Skeletal muscle tissue (tissue), 4 donors: ENCODE results near the gene CEP152. TPM values are rescaled to one million over a fixed set of nuclear protein-coding genes. Genes with fewer than 3 reads are reported as not detected.
A peak's percentile ranks its signal among the peaks of the same experiment; 100 is the strongest.

ENCODE experiments used
- H3K27ac ChIP-seq: one replicate; pipeline ENCODE4 v1.7.0; 2013; ENCODE audit warnings: mild to moderate bottlenecking, low read depth, low read length, inconsistent platforms
- H3K27me3 ChIP-seq, 3 donors: one replicate each; pipeline ENCODE4 v1.7.0; 2013; ENCODE audit warnings: low read length in 3 of 3; ENCODE audit not compliant: control insufficient read depth in 3 of 3, insufficient read depth in 3 of 3
- H3K36me3 ChIP-seq, 3 donors: one replicate each; pipeline ENCODE4 v1.7.0; 2013; ENCODE audit warnings: low read length in 3 of 3; ENCODE audit not compliant: control insufficient read depth in 3 of 3, insufficient read depth in 3 of 3
- H3K4me1 ChIP-seq, 3 donors: one replicate each; pipeline ENCODE4 v1.7.0; 2013; ENCODE audit warnings: low read length in 3 of 3, mild to moderate bottlenecking in 3 of 3; ENCODE audit not compliant: control insufficient read depth in 3 of 3, insufficient read depth in 3 of 3
- H3K4me3 ChIP-seq, 3 donors: one replicate each; pipeline ENCODE4 v1.7.0; 2013; ENCODE audit warnings: low read length in 3 of 3
- H3K9ac ChIP-seq, 3 donors: one replicate each; pipeline ENCODE4 v1.7.0; 2013; ENCODE audit warnings: low read length in 3 of 3, mild to moderate bottlenecking in 3 of 3, moderate library complexity in 2 of 3, low read depth in 1 of 3
- H3K9me3 ChIP-seq, 3 donors: one replicate each; pipeline ENCODE4 v1.7.0; 2013; ENCODE audit warnings: low read length in 3 of 3; ENCODE audit not compliant: control insufficient read depth in 3 of 3
- total RNA-seq: library from RNA; depleted of rRNA; stranded (reverse); fragments of >200 nt; gene quantifications from one replicate; pipeline ENCODE4 v1.2.3, GENCODE V29; 2014
- donor health status: Osteomylitis.

Gene CEP152
- total RNA-seq, 1 donor from 2014 or later = 2.6 TPM

- no peak overlapping the region for H3K9ac ChIP-seq
- no peak overlapping the region for H3K4me3 ChIP-seq
- H3K9me3 ChIP-seq = no peaks in the 10 kb centered on the region
- no peak overlapping the region for H3K27ac ChIP-seq
- peaks cover 6 to 9% (median 8%) of the 10 kb centered on the region in 3 donors for H3K4me1 ChIP-seq
- no peaks in the 10 kb centered on the region for H3K27me3 ChIP-seq
- no peaks in the 10 kb centered on the region for H3K36me3 ChIP-seq
Observed at GRCh38 chr15:48806151-48806550, 4.7 kb downstream of the CEP152 start.

DNA sequence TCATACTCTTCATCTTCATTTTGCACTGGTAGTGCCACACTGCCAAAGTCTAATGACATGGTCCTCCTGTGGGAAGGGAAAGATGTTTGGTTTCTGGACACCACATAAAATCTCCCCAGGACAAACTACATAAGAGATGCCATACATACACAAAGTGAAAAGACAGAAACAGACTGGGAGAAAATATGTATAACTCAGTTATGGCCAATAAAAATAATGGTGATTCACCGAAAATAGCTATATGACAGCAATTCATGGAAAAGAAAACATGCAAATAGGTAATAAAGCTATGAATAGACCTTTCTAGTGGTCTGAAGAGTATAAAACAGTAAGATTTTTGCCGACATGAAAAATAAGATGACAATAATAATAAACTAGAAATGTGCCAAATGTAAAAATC is 5.3 kb downstream of the CEP152 start:
- peaks cover 2 to 5% (median 4%) of the 10 kb centered on the region in 3 donors for H3K4me1 ChIP-seq
- H3K4me3 ChIP-seq = no peak overlapping the region
- H3K27ac ChIP-seq = no peak overlapping the region
- H3K27me3 ChIP-seq = no peaks in the 10 kb centered on the region
- no peak overlapping the region for H3K9ac ChIP-seq
- no peaks in the 10 kb centered on the region for H3K36me3 ChIP-seq
- H3K9me3 ChIP-seq = no peaks in the 10 kb centered on the region

- Histone ChIP-seq H3K9ac (no peak overlapping the region), H3K27ac (no peak overlapping the region), H3K9me3 (no peaks in the 10 kb centered on the region), H3K27me3 (no peaks in the 10 kb centered on the region), H3K4me1 (no peaks in the 10 kb centered on the region), H3K4me3 (no peak overlapping the region), H3K36me3 (no peaks in the 10 kb centered on the region)
Observed at GRCh38 chr15:48803877-48804276, 7.0 kb downstream of the CEP152 start.

DNA sequence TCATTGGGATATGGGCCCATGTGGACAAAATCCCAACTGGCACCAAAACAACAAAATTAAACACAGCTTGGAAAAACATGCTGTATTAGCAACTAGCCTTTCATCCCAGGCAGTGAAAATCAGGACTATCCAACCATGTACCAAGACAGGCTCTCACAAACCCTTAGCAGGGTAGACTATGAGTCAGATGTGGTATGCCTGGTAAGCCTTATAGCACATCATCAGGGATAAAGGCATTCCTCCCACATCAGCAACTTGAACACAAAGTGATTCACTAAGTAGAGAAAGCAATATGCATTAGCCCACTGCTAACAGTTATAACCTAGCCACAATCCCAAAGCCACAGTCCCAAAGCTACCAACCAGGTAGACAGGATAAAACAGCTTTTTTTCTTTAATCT is 8.0 kb downstream of the CEP152 start:
- Histone ChIP-seq H3K9me3 (no peaks in the 10 kb centered on the region), H3K9ac (no peak overlapping the region), H3K27me3 (no peaks in the 10 kb centered on the region), H3K4me1 (no peaks in the 10 kb centered on the region), H3K36me3 (no peaks in the 10 kb centered on the region), H3K27ac (no peak overlapping the region), H3K4me3 (no peak overlapping the region)

DNA sequence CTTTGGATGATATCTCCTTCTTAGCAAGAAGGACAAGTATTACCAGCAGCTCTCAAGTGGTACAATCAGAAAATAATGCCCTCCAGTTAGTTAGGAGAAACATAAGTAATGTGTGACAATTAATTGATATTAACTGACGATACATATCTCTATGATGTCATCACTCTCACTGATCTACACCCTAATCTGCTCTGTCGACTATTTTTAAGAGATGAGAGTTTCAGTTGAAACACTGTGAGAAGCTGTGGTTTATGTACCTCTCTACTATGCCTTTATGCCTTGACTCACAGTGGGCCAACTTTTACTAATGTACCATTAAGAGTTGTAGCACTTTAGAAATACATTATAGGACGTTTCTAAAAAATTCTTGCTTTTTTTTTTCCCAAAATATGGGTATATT is 8.6 kb downstream of the CEP152 start:
- no peaks in the 10 kb centered on the region for H3K36me3 ChIP-seq
- H3K27ac ChIP-seq = no peak overlapping the region
- H3K9ac ChIP-seq = no peak overlapping the region
- H3K9me3 ChIP-seq = no peaks in the 10 kb centered on the region
- H3K4me1 ChIP-seq = no peaks in the 10 kb centered on the region
- H3K27me3 ChIP-seq = no peaks in the 10 kb centered on the region
- H3K4me3 ChIP-seq = no peak overlapping the region

- H3K36me3 ChIP-seq = no peaks in the 10 kb centered on the region
- H3K4me3 ChIP-seq = no peak overlapping the region
- no peaks in the 10 kb centered on the region for H3K9me3 ChIP-seq
- H3K27me3 ChIP-seq = no peaks in the 10 kb centered on the region
- no peak overlapping the region for H3K27ac ChIP-seq
- H3K9ac ChIP-seq = no peak overlapping the region
- no peaks in the 10 kb centered on the region for H3K4me1 ChIP-seq
Observed at GRCh38 chr15:48800811-48801455, 9.9 kb downstream of the CEP152 start.

DNA sequence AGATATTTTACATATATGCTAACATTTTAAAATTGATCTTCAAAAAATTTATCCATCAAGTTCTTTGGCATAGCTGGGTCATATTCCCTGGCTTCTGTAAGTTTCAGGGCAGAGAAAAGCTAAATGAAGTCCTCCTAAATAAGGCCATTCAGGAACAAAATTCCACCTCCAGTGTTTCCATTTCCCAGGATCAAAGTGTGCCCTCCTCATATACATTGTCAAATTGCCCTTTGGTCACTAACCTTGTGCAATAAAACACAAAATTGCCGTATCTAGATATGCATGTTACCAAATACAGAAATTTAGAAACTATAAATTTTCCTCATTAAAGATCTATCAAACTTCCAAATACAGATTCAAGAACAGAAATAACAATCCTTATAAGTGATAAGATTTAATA is 10.6 kb downstream of the CEP152 start:
- H3K4me3 ChIP-seq = no peak overlapping the region
- no peaks in the 10 kb centered on the region for H3K9me3 ChIP-seq
- H3K27me3 ChIP-seq = no peaks in the 10 kb centered on the region
- H3K9ac ChIP-seq = no peak overlapping the region
- no peaks in the 10 kb centered on the region for H3K36me3 ChIP-seq
- no peaks in the 10 kb centered on the region for H3K4me1 ChIP-seq
- H3K27ac ChIP-seq = no peak overlapping the region

DNA sequence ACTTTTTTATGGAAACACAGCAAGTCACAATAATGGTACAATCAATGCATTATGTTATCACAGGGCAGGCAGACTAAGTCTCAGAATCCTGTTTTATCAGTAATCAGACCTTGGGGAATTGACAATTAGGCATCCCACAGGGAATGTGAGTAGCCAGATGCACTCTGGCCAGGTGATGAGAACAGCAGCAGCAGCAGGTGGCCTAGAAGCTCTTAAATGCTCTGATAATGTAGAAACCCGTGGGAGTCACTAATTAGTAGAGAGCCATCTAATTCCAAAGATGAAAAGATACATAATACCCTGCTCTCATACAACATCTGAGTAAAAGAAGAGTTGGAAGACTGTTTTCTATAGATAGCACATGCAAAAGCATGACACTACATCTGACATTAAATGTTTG is 12.6 kb downstream of the CEP152 start:
- no peak overlapping the region for H3K27ac ChIP-seq
- no peaks in the 10 kb centered on the region for H3K27me3 ChIP-seq
- no peaks in the 10 kb centered on the region for H3K9me3 ChIP-seq
- no peaks in the 10 kb centered on the region for H3K4me1 ChIP-seq
- no peaks in the 10 kb centered on the region for H3K36me3 ChIP-seq
- H3K9ac ChIP-seq = no peak overlapping the region
- H3K4me3 ChIP-seq = no peak overlapping the region

GRCh38 chr15:48796930-48797329 is 13.9 kb downstream of the CEP152 start:
- Histone ChIP-seq H3K9me3 (no peaks in the 10 kb centered on the region), H3K27me3 (no peaks in the 10 kb centered on the region), H3K36me3 (no peaks in the 10 kb centered on the region), H3K4me1 (no peaks in the 10 kb centered on the region), H3K27ac (no peak overlapping the region), H3K4me3 (no peak overlapping the region), H3K9ac (peak overlapping the region in 1 of 3 donors; percentile 40)

DNA sequence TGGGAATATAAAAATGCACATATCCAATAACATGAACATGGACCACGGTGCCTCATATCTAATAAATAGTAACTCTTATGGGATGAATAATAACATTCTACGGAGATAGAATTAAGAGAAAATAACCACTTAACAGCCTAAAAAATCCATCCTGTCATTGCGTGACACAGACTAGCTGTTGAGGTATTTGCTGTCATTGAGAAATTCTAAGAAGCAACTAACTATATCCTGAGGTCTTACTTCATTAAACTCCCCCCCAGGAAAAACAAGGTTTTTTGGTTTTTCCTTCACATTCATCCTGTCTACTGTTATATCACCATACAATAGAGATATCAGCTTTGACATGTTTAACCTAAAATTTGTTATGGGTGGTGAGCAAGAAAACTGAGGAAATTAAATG is 14.3 kb downstream of the CEP152 start:
- H3K4me1 ChIP-seq = no peaks in the 10 kb centered on the region
- peak overlapping the region in 1 of 3 donors; percentile 40 for H3K9ac ChIP-seq
- H3K9me3 ChIP-seq = no peaks in the 10 kb centered on the region
- no peak overlapping the region for H3K4me3 ChIP-seq
- H3K27me3 ChIP-seq = no peaks in the 10 kb centered on the region
- H3K27ac ChIP-seq = no peak overlapping the region
- no peaks in the 10 kb centered on the region for H3K36me3 ChIP-seq
